OCI-LY1 (cell line): ENCODE results near the gene TAF1L.
A peak's percentile ranks its signal among the peaks of the same experiment; 100 is the strongest.

Source experiments
- EZH2 ChIP-seq: fragments of 200-600 bp; sonication (generic), shearing (Covaris generic); IDR thresholded peaks from 2 replicates; pipeline ENCODE4 v1.8.0; 2017; ENCODE audit warnings: borderline replicate concordance, mixed run types, mild to moderate bottlenecking, antibody characterized with exemption, low read length, moderate library complexity, mixed read lengths
- TF ChIP-seq, protein P1 (sequence below): fragments of 200-600 bp; sonication (generic), shearing (Covaris generic); IDR thresholded peaks from 2 replicates; pipeline ENCODE4 v1.5.1; 2017; ENCODE audit warnings: mild to moderate bottlenecking, antibody characterized with exemption, low read length, moderate library complexity, mixed read lengths

DNA sequence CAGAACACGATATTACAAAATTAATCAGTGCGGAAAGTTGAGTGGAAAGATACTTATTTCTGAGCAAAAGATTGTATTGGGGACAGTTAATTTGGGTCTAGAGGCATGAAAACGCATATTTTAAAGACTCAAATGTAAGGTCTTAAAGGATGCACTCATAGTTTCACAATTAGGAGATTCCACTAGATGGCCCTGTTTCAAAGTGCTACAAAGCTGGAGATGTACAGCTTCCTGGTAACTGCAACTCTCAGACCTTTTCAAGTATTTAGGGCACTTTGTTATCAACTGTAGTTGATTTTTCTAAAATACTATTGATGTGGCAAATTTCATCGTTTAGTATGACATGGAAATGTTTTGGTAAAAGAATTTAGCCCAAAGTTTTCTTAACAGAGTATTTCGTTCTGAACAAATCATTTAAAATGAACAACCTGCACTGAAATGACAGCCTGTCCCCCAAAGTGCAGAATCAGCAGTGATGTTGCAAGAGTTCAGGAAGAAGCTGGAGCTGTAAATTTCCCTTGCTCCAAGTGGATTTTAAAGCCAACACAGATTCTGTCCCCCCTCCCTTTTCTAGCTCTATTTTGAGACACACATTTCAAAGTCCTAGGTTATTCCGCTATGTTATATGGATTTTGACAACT lies 46.3 kb downstream of the TAF1L start:
- TF ChIP-seq, protein P1, sequence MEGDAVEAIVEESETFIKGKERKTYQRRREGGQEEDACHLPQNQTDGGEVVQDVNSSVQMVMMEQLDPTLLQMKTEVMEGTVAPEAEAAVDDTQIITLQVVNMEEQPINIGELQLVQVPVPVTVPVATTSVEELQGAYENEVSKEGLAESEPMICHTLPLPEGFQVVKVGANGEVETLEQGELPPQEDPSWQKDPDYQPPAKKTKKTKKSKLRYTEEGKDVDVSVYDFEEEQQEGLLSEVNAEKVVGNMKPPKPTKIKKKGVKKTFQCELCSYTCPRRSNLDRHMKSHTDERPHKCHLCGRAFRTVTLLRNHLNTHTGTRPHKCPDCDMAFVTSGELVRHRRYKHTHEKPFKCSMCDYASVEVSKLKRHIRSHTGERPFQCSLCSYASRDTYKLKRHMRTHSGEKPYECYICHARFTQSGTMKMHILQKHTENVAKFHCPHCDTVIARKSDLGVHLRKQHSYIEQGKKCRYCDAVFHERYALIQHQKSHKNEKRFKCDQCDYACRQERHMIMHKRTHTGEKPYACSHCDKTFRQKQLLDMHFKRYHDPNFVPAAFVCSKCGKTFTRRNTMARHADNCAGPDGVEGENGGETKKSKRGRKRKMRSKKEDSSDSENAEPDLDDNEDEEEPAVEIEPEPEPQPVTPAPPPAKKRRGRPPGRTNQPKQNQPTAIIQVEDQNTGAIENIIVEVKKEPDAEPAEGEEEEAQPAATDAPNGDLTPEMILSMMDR, result peak; percentile 66
- no peak for TF ChIP-seq EZH2
